K562 (cell line): Measurements from ENCODE around the gene SDE2. TPM values are rescaled to one million over a fixed set of nuclear protein-coding genes. Genes with fewer than 3 reads are reported as not detected.
A peak's percentile ranks its signal among the peaks of the same experiment; 100 is the strongest.

Source experiments
- ATAC-seq: fragments of 200-7000 bp; cut with Tn5 transposase; 3 replicates; pipeline ENCODE4 v1.9.1; 2020; ENCODE audit warnings: moderate library complexity
- BruUV-seq: library from RNA; stranded (reverse); fragments of 400-500 nt; replicated peaks from 2 replicates; lab custom pipeline; 2021; lab: Mats Ljungman, UMichigan
- CTCF ChIA-PET: fragments of 300-600 bp; formaldehyde crosslinking; extraction: SDS; loops from one replicate; lab custom pipeline; 2021; ENCODE audit warnings: low intra/inter-chr PET ratio; lab: Yijun Ruan, JAX
- POLR2A ChIA-PET: fragments of 300-600, 350-650 bp; sonication (Branson Sonifier 250); formaldehyde crosslinking; extraction: SDS; loops from one replicate; lab custom pipeline; 2021; ENCODE audit warnings: antibody characterized with exemption, inconsistent platforms; lab: Yijun Ruan, JAX
- DNase-seq, 4 experiments: peaks; one replicate each; pipeline versions ENCODE4 v3.0.0 to v3.0.0-alpha.2; 2011 to 2018; ENCODE audit warnings: low spot score in 3 of 4, mixed read lengths in 3 of 4; ENCODE audit errors: extremely low read depth in 1 of 4
- FAIRE-seq: peaks from 2 replicates; lab custom pipeline; 2011; peaks lifted over from hg19 to GRCh38; lab: Jason Lieb, UNC
- H2AFZ ChIP-seq: 2 replicates; pipeline ENCODE4 v1.6.0; 2011; ENCODE audit warnings: low read depth, low read length, control low read depth, inconsistent platforms
- H3K27ac ChIP-seq: fragments of 200-600 bp; 3 replicates; pipeline ENCODE4 v1.8.0; 2011; ENCODE audit warnings: low read depth, mild to moderate bottlenecking, control low read depth, inconsistent platforms, low read length, moderate library complexity, mixed read lengths; ENCODE audit errors: extremely low read depth
- H3K27me3 ChIP-seq, 2 experiments: fragments of 300-600 bp in 1 of 2; 2 replicates in 1 of 2; 3 replicates in 1 of 2; pipeline versions ENCODE4 v1.6.0 to v1.8.0; 2011; ENCODE audit warnings: inconsistent platforms in 2 of 2, low read length in 2 of 2, mild to moderate bottlenecking in 1 of 2, mixed read lengths in 1 of 2, moderate library complexity in 1 of 2; ENCODE audit not compliant: control insufficient read depth in 2 of 2, insufficient read depth in 2 of 2
- H3K36me3 ChIP-seq: fragments of 300-600 bp; 3 replicates; pipeline ENCODE4 v1.8.0; 2011; ENCODE audit warnings: mild to moderate bottlenecking, low read length, inconsistent platforms; ENCODE audit not compliant: control insufficient read depth, insufficient read depth
- H3K4me1 ChIP-seq, 2 experiments: fragments of 200-600 bp in 1 of 2; replicated peaks in 1 of 2; 2 replicates in 1 of 2; 3 replicates in 1 of 2; pipeline versions ENCODE4 v1.5.1 to v1.8.0; 2011; ENCODE audit warnings: inconsistent platforms in 2 of 2, low read length in 2 of 2, mild to moderate bottlenecking in 1 of 2, mixed read lengths in 1 of 2, moderate library complexity in 1 of 2; ENCODE audit not compliant: control insufficient read depth in 2 of 2, insufficient read depth in 2 of 2
- H3K4me2 ChIP-seq: 2 replicates; pipeline ENCODE4 v1.6.1; 2011; ENCODE audit warnings: low read length, control low read depth, inconsistent platforms, mixed read lengths; ENCODE audit not compliant: insufficient read depth
- H3K4me3 ChIP-seq: fragments of 200-600 bp; sonication (generic), shearing (Covaris generic); 2 replicates; pipeline ENCODE4 v1.5.1; 2016; ENCODE audit warnings: control low read depth, inconsistent platforms
- H3K79me2 ChIP-seq: fragments of 200-600 bp; 3 replicates; pipeline ENCODE4 v1.8.0; 2011; ENCODE audit warnings: low read length, inconsistent platforms; ENCODE audit not compliant: control insufficient read depth, insufficient read depth
- H3K9ac ChIP-seq, 2 experiments: 2 replicates each; pipeline versions ENCODE4 v1.6.0 to v1.6.1; 2011; ENCODE audit warnings: low read depth in 2 of 2, low read length in 2 of 2, control low read depth in 1 of 2, inconsistent platforms in 1 of 2, mild to moderate bottlenecking in 1 of 2, mixed read lengths in 1 of 2; ENCODE audit not compliant: insufficient read depth in 1 of 2
- H3K9me1 ChIP-seq: one replicate; pipeline ENCODE4 v1.6.0; 2011; ENCODE audit warnings: inconsistent platforms, mild to moderate bottlenecking, low read length, moderate library complexity; ENCODE audit not compliant: control insufficient read depth, insufficient read depth
- H3K9me3 ChIP-seq: replicated peaks from 2 replicates; pipeline ENCODE4 v1.5.1; 2011; ENCODE audit warnings: low read depth, low read length, inconsistent platforms; ENCODE audit not compliant: control insufficient read depth, insufficient read depth
- H4K20me1 ChIP-seq: replicated peaks from 2 replicates; pipeline ENCODE4 v1.6.1; 2011; ENCODE audit warnings: low read length, inconsistent platforms, mixed read lengths; ENCODE audit not compliant: control insufficient read depth, insufficient read depth
- ATF3 ChIP-seq, 2 experiments: fragments of 450-650 bp in 1 of 2; sonication (generic) in 1 of 2; formaldehyde crosslinking in 1 of 2; IDR thresholded peaks in 1 of 2; conservative IDR thresholded peaks in 1 of 2; 2 replicates each; pipeline versions ENCODE4 v1.6.1 to v1.8.1; 2016 to 2023; ENCODE audit warnings: mild to moderate bottlenecking in 2 of 2, moderate library complexity in 2 of 2, inconsistent platforms in 1 of 2, missing genetic modification reagents in 1 of 2
- ATF7 ChIP-seq: fragments of 450-650 bp; IDR thresholded peaks from 2 replicates; pipeline ENCODE4 v1.7.1; 2014; ENCODE audit warnings: mild to moderate bottlenecking, moderate library complexity
- MCM3 ChIP-seq: fragments of 450-650 bp; IDR thresholded peaks from 2 replicates; pipeline ENCODE4 v1.6.1; 2016
- TCF3 ChIP-seq: sonication (generic); formaldehyde crosslinking; IDR thresholded peaks from 2 replicates; pipeline ENCODE4 v1.4.0; 2020; ENCODE audit warnings: mild to moderate bottlenecking, missing genetic modification reagents
- THRA ChIP-seq: fragments of 450-650 bp; IDR thresholded peaks from 2 replicates; pipeline ENCODE4 v1.6.1; 2017; ENCODE audit warnings: mild to moderate bottlenecking, moderate library complexity
- WGBS: fragments of 100-300 bp; shearing (Covaris generic); methylation state at CpG from one replicate; pipeline ENCODE4 v1.1.6; 2016; ENCODE audit warnings: low coverage, mixed read lengths; ENCODE audit not compliant: insufficient coverage; ENCODE audit errors: missing lambda C conversion rate; 5-methylcytosine and 5-hydroxymethylcytosine counted together
- in situ Hi-C: fragments of 300-500 bp; cut with MboI; formaldehyde crosslinking; loops from 4 replicates; pipeline ENCODE4 v1.15.0; 2018; ENCODE audit warnings: inconsistent platforms, mixed read lengths
- intact Hi-C: fragments of 100-400 bp; cut with micrococcal nuclease; formaldehyde crosslinking; loops from 2 replicates; pipeline ENCODE4 v1.14.2; 2022
- polyA plus RNA-seq, 8 experiments: library from polyadenylated mRNA; depleted of rRNA in 4 of 8; stranded (reverse) in 5 of 8; unstranded in 3 of 8; fragments of >200 nt; fragmentation: Nextera tagmentation in 2 of 8; fragmentation: Illumina TruSeq in 1 of 8; extraction: Ambion mirVana in 2 of 8; extraction: Trizol in 1 of 8; gene quantifications; 2 replicates each; pipeline versions ENCODE4 v1.2.1 to v1.2.3, GENCODE V29; 2011 to 2014; ENCODE audit warnings: inconsistent platforms in 1 of 8, missing spikeins in 1 of 8
- total RNA-seq, 7 experiments: library from RNA; depleted of rRNA in 6 of 7; stranded (reverse); fragments of >200 nt in 6 of 7; fragmentation: Illumina TruSeq in 2 of 7; extraction: Trizol in 2 of 7; gene quantifications; 2 replicates each; pipeline versions ENCODE4 v1.2.1 to v1.2.3, GENCODE V29; 2011 to 2021; ENCODE audit warnings: low replicate concordance in 1 of 7

The SDE2 gene
- total and polyA plus RNA-seq, 9 of the 15 experiments (the other 6 are each of a cell fraction or from before 2014, with no cell fraction given): 14.3 to 62.3 (median 46.0) TPM

GRCh38 chr1:226023735-226024134 is 24.6 kb upstream of the SDE2 start (continued):
- no peak for TF ChIP-seq THRA
- TF ChIP-seq ATF7: peak; percentile 47; the same call in 1 of the 2 replicates

- Histone ChIP-seq H3K27ac (no peak overlapping the region), H3K4me3 (no peak overlapping the region), H3K27me3 (no peaks in the 10 kb centered on the region), H3K9me1 (no peaks in the 10 kb centered on the region), H4K20me1 (no peaks in the 10 kb centered on the region), H3K4me1 (peaks cover 5 to 8% of the 10 kb centered on the region in 2 experiments; a peak in 3 of 5 replicates), H3K9ac (peak overlapping the region in 1 of 2 experiments; percentile 47; a peak in 1 of 4 replicates), H3K9me3 (no peaks in the 10 kb centered on the region), H2AFZ (0 out of 2 replicates have a peak overlapping the region, but pooled peaks have one; percentile 20)
- BruUV-seq: no TSS peak
- CTCF ChIA-PET: no interaction called here
- FAIRE-seq (no peak), ATAC-seq (peak; percentile 28)
- WGBS: 42% methylated on average over 2 of the region's 2 CpGs
- TF ChIP-seq TCF3 (CRISPR knock-in tag): no peak
- TF ChIP-seq ATF3 (IDR thresholded peaks at IDR 0.05): peak; percentile 11; the same call in 1 of the 2 replicates
- TF ChIP-seq ATF3 (CRISPR knock-in tag; conservative IDR thresholded peaks at IDR 0.05): no peak
- TF ChIP-seq MCM3: no peak
- TF ChIP-seq, all 486 proteins: peak for 1
- H3K36me3 ChIP-seq: no peaks in the 10 kb centered on the region
- in situ Hi-C loops (no loop called here), intact Hi-C loops (no loop called here)
- POLR2A ChIA-PET: interaction anchor here (0.9 to 1.4 kb wide), 5 partner anchors 11 to 43 kb away, joined by 3 to 4 read pairs (median 3); partner anchors contain the start of gene SDE2
- no peak overlapping the region for H3K4me2 ChIP-seq
- DNase-seq: no peak
- no peaks in the 10 kb centered on the region for H3K79me2 ChIP-seq
These were observed 22.7 kb upstream of the SDE2 start for GRCh38 chr1:226021801-226022200.
